HepG2 (cell line): ENCODE results near the gene CR2. TPM values are rescaled to one million over a fixed set of nuclear protein-coding genes. Genes with fewer than 3 reads are reported as not detected.

ENCODE experiments used
- ATAC-seq: fragments of 200-7000 bp; cut with Tn5 transposase; 3 replicates; pipeline ENCODE4 v1.9.1; 2020; ENCODE audit warnings: mild to moderate bottlenecking, moderate library complexity
- BruUV-seq: library from RNA; stranded (reverse); fragments of 400-500 nt; replicated peaks from 2 replicates; lab custom pipeline; 2021; lab: Mats Ljungman, UMichigan
- CTCF ChIA-PET: fragments of 300-600 bp; formaldehyde crosslinking; extraction: SDS; loops from one replicate; lab custom pipeline; 2021; ENCODE audit warnings: low total read pairs, inconsistent platforms, low intra/inter-chr PET ratio; lab: Yijun Ruan, JAX
- POLR2A ChIA-PET: fragments of 350-600 bp; sonication (Branson Sonifier 250); formaldehyde crosslinking; loops from one replicate; lab custom pipeline; 2020; ENCODE audit warnings: antibody characterized with exemption, inconsistent platforms; lab: Yijun Ruan, JAX
- DNase-seq: peaks from one replicate; pipeline ENCODE4 v3.0.0-alpha.2; 2015; ENCODE audit warnings: low spot score
- FAIRE-seq: peaks from 3 replicates; lab custom pipeline; 2011; peaks lifted over from hg19 to GRCh38; lab: Jason Lieb, UNC
- H2AFZ ChIP-seq: one replicate; pipeline ENCODE4 v1.6.1; 2011; ENCODE audit warnings: low read length, inconsistent platforms
- H3K27ac ChIP-seq: fragments of 300-600 bp; 3 replicates; pipeline ENCODE4 v1.8.0; 2011; ENCODE audit warnings: mixed run types, mild to moderate bottlenecking, mixed read lengths, low read length, inconsistent platforms; ENCODE audit not compliant: insufficient read depth; ENCODE audit errors: extremely low read length
- H3K27me3 ChIP-seq, 2 experiments: fragments of 200-600 bp in 1 of 2; 2 replicates in 1 of 2; 3 replicates in 1 of 2; pipeline versions ENCODE4 v1.6.0 to v1.8.0; 2011; ENCODE audit warnings: low read length in 2 of 2, mild to moderate bottlenecking in 2 of 2, moderate library complexity in 2 of 2, inconsistent platforms in 1 of 2; ENCODE audit not compliant: insufficient read depth in 2 of 2, control insufficient read depth in 1 of 2
- H3K36me3 ChIP-seq, 2 experiments: fragments of 200-600 bp in 1 of 2; replicated peaks in 1 of 2; 2 replicates in 1 of 2; 3 replicates in 1 of 2; pipeline versions ENCODE4 v1.5.1 to v1.8.0; 2011; ENCODE audit warnings: low read length in 2 of 2, inconsistent platforms in 1 of 2; ENCODE audit not compliant: insufficient read depth in 2 of 2, control insufficient read depth in 1 of 2
- H3K4me1 ChIP-seq: 2 replicates; pipeline ENCODE4 v1.5.1; 2012; ENCODE audit warnings: low read length, inconsistent platforms; ENCODE audit not compliant: insufficient read depth
- H3K4me2 ChIP-seq: 2 replicates; pipeline ENCODE4 v1.6.0; 2011; ENCODE audit warnings: low read depth, low read length, inconsistent platforms
- H3K4me3 ChIP-seq, 3 experiments: fragments of 200-600 bp in 1 of 3; sonication (generic), shearing (Covaris generic) in 1 of 3; replicated peaks in 1 of 3; 2 replicates each; pipeline ENCODE4 v1.5.1; 2011 to 2016; ENCODE audit warnings: low read length in 3 of 3, inconsistent platforms in 2 of 3, low read depth in 2 of 3, mild to moderate bottlenecking in 2 of 3, control low read depth in 1 of 3, mixed read lengths in 1 of 3; ENCODE audit not compliant: insufficient read depth in 1 of 3
- H3K79me2 ChIP-seq: one replicate; pipeline ENCODE4 v1.6.1; 2011; ENCODE audit warnings: low read length, inconsistent platforms; ENCODE audit not compliant: insufficient read depth
- H3K9ac ChIP-seq: 2 replicates; pipeline ENCODE4 v1.6.0; 2011; ENCODE audit warnings: mild to moderate bottlenecking, low read depth, low read length, inconsistent platforms; ENCODE audit not compliant: insufficient read depth
- H3K9me3 ChIP-seq: 2 replicates; pipeline ENCODE4 v1.5.1; 2012; ENCODE audit warnings: mild to moderate bottlenecking, low read length
- H4K20me1 ChIP-seq: 2 replicates; pipeline ENCODE4 v1.6.0; 2011; ENCODE audit warnings: inconsistent platforms, mild to moderate bottlenecking, low read length, moderate library complexity; ENCODE audit not compliant: insufficient read depth
- GMEB1 ChIP-seq: sonication (generic); formaldehyde crosslinking; IDR thresholded peaks from 2 replicates; pipeline ENCODE4 v1.5.1; 2020; ENCODE audit warnings: missing genetic modification reagents, mild to moderate bottlenecking, borderline replicate concordance
- PRPF4 ChIP-seq: fragments of 200-400 bp; formaldehyde crosslinking; IDR thresholded peaks from 2 replicates; pipeline ENCODE4 v1.6.1; 2016; ENCODE audit warnings: low read length, low read depth; ENCODE audit not compliant: poor library complexity, severe bottlenecking
- SALL2 ChIP-seq: sonication (generic); formaldehyde crosslinking; IDR thresholded peaks from 2 replicates; pipeline ENCODE4 v1.8.1; 2023; ENCODE audit warnings: mild to moderate bottlenecking, missing genetic modification reagents, inconsistent platforms
- SMARCC2 ChIP-seq: fragments of 450-650 bp; IDR thresholded peaks from 2 replicates; pipeline ENCODE4 v1.6.1; 2017; ENCODE audit warnings: antibody characterized with exemption, mild to moderate bottlenecking
- SP5 ChIP-seq: IDR thresholded peaks from 2 replicates; pipeline ENCODE4 v1.6.1; 2016; ENCODE audit warnings: low read depth, borderline replicate concordance
- ZBTB1 ChIP-seq: sonication (generic); formaldehyde crosslinking; IDR thresholded peaks from 2 replicates; pipeline ENCODE4 v1.4.0; 2020; ENCODE audit warnings: missing genetic modification reagents, borderline replicate concordance
- ZNF407 ChIP-seq: sonication (generic); formaldehyde crosslinking; IDR thresholded peaks from one replicate; pipeline ENCODE4 v1.5.1; 2020; ENCODE audit warnings: mild to moderate bottlenecking, missing genetic modification reagents; ENCODE audit errors: not compliant biosample characterization
- ZNF788 ChIP-seq: sonication (generic); formaldehyde crosslinking; IDR thresholded peaks from 2 replicates; pipeline ENCODE4 v1.5.0; 2020; ENCODE audit warnings: mild to moderate bottlenecking, missing genetic modification reagents, borderline replicate concordance
- WGBS: methylation state at CpG from one replicate; pipeline ENCODE4 v1.1.6; 2017; ENCODE audit warnings: low lambda C conversion rate; 5-methylcytosine and 5-hydroxymethylcytosine counted together
- in situ Hi-C: cut with HindIII; loops from 2 replicates; pipeline ENCODE4 v1.10.0; 2017; ENCODE audit warnings: low pct_unique_long_range_greater_than_20kb; ENCODE audit not compliant: extremely low pct_ligation_motif_present
- intact Hi-C: fragments of 100-400 bp; cut with micrococcal nuclease; formaldehyde crosslinking; loops from one replicate; pipeline ENCODE4 v1.10.0; 2022; ENCODE audit not compliant: unreplicated experiment
- polyA plus RNA-seq, 8 experiments: library from polyadenylated mRNA; depleted of rRNA in 3 of 8; stranded (reverse) in 7 of 8; unstranded in 1 of 8; fragments of >200 nt; fragmentation: Illumina TruSeq in 4 of 8; extraction: Trizol in 4 of 8; gene quantifications; 2 replicates each; pipeline versions ENCODE4 v1.2.1 to v1.2.3, GENCODE V29; 2011 to 2016; ENCODE audit warnings: low read depth in 4 of 8, missing spikeins in 1 of 8, mixed read lengths in 1 of 8; ENCODE audit not compliant: insufficient read depth in 1 of 8
- total RNA-seq, 5 experiments: library from RNA; depleted of rRNA; stranded (reverse); fragments of >200 nt; fragmentation: Illumina TruSeq; extraction: Trizol; gene quantifications; 2 replicates each; pipeline ENCODE4 v1.2.3, GENCODE V29; 2016; ENCODE audit warnings: low read depth in 1 of 5

CR2 gene
- total and polyA plus RNA-seq, 2 of the 13 experiments (the other 11 are each of a cell fraction or from before 2014, with no cell fraction given), result not detected

GRCh38 chr1:207455183-207455754, 1.1 kb downstream of the CR2 start:
- no peak for DNase-seq
- in situ Hi-C loops, result no loop called here
- Histone ChIP-seq H3K4me1 (peaks cover 13% of the 10 kb centered on the region; the same call in 1 of the 2 replicates), H3K36me3 (no peaks in the 10 kb centered on the region), H3K4me2 (no peak overlapping the region), H3K9ac (no peak overlapping the region), H3K27ac (no peak overlapping the region), H3K27me3 (peaks cover 7 to 29% of the 10 kb centered on the region in 2 experiments), H3K4me3 (no peak overlapping the region), H4K20me1 (no peaks in the 10 kb centered on the region), H2AFZ (no peak overlapping the region), H3K9me3 (no peaks in the 10 kb centered on the region), H3K79me2 (no peaks in the 10 kb centered on the region)
- FAIRE-seq, result no peak
- WGBS, result 59% methylated on average over 6 of the region's 6 CpGs
- TF ChIP-seq SP5, result no peak
- TF ChIP-seq SALL2 (CRISPR knock-in tag), result no peak
- TF ChIP-seq SMARCC2, result no peak
- TF ChIP-seq ZBTB1, result no peak
- intact Hi-C loops, result loop anchor here (10.0 kb wide), 1 partner anchor 60 kb away; no protein-coding TSS in a partner anchor
- ChIA-PET POLR2A (no interaction called here), CTCF (no interaction called here)
- BruUV-seq, result no TSS peak
- ATAC-seq, result no peak

GRCh38 chr1:207458414-207458813, 4.3 kb downstream of the CR2 start:
- 0% methylated on average over 1 of the region's 1 CpG for WGBS
- H2AFZ ChIP-seq, result no peak overlapping the region
- H3K9ac ChIP-seq, result no peak overlapping the region
- no peaks in the 10 kb centered on the region for H3K9me3 ChIP-seq
- H3K36me3 ChIP-seq, result no peaks in the 10 kb centered on the region
- no peaks in the 10 kb centered on the region for H3K79me2 ChIP-seq
- no peak overlapping the region for H3K4me2 ChIP-seq
- H3K4me3 ChIP-seq, result no peak overlapping the region
- no TSS peak for BruUV-seq
- H3K4me1 ChIP-seq, result peaks cover 13% of the 10 kb centered on the region; the same call in 1 of the 2 replicates
- DNase-seq (no peak), FAIRE-seq (no peak), ATAC-seq (no peak)
- H3K27ac ChIP-seq, result no peak overlapping the region
- in situ Hi-C loops (no loop called here), intact Hi-C loops (loop anchor here (10.0 kb wide), 1 partner anchor 64 kb away; no protein-coding TSS in a partner anchor)
- peaks cover 7 to 21% of the 10 kb centered on the region in 2 experiments for H3K27me3 ChIP-seq
- H4K20me1 ChIP-seq, result no peaks in the 10 kb centered on the region
- ChIA-PET POLR2A (no interaction called here), CTCF (no interaction called here)
- TF ChIP-seq ZNF407 (CRISPR knock-in tag) (no peak), PRPF4 (no peak), GMEB1 (no peak), ZNF788 (no peak)
